ENCODE measurements around the gene FRMD3.

The FRMD3 gene

GRCh38 chr9:83489961-83490360, 48.2 kb downstream of the FRMD3 start:
- H3K4me3 ChIP-seq (ENCODE audit: low read length), result no peak overlapping the region
- H3K9ac ChIP-seq (ENCODE audit: low read length), result no peak overlapping the region
- no peaks in the 10 kb centered on the region for H3K4me1 ChIP-seq (ENCODE audit: control insufficient read depth, insufficient read depth, low read length)
- no peaks in the 10 kb centered on the region for H3K9me3 ChIP-seq (ENCODE audit: control insufficient read depth, low read length)
- H3K27me3 ChIP-seq (ENCODE audit: control insufficient read depth, insufficient read depth, low read length), result no peaks in the 10 kb centered on the region
- no peaks in the 10 kb centered on the region for H3K36me3 ChIP-seq (ENCODE audit: control insufficient read depth, insufficient read depth, low read length)

DNA sequence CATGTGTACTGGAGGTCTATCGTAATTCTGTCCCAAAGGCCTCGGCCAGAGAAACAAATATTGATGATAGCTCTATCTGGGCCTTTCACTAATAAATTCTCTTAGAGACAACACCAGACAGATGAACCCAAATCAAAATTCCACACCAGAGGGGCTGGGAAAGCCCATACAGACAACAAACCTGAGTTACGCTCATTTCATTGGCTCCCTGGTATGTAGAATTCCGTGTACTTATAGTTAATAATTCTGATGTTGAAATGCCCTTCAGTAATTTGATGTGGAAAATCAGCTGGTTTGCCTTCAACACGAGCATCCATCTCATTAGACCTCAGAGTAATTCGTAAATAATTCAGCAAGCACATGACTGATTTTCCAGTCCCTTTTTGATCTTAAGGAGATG, 53.2 kb downstream of the FRMD3 start:
- Histone ChIP-seq H3K36me3 (ENCODE audit: control insufficient read depth, insufficient read depth, low read length) (no peaks in the 10 kb centered on the region), H3K9me3 (ENCODE audit: control insufficient read depth, low read length) (no peaks in the 10 kb centered on the region), H3K27me3 (ENCODE audit: control insufficient read depth, insufficient read depth, low read length) (no peaks in the 10 kb centered on the region), H3K9ac (ENCODE audit: low read length) (no peak overlapping the region), H3K4me3 (ENCODE audit: low read length) (no peak overlapping the region), H3K4me1 (ENCODE audit: control insufficient read depth, insufficient read depth, low read length) (no peaks in the 10 kb centered on the region)

GRCh38 chr9:83483223-83483622, 55.0 kb downstream of the FRMD3 start:
- H3K27me3 ChIP-seq (ENCODE audit: control insufficient read depth, insufficient read depth, low read length), result no peaks in the 10 kb centered on the region
- no peaks in the 10 kb centered on the region for H3K4me1 ChIP-seq (ENCODE audit: control insufficient read depth, insufficient read depth, low read length)
- H3K36me3 ChIP-seq (ENCODE audit: control insufficient read depth, insufficient read depth, low read length), result no peaks in the 10 kb centered on the region

DNA sequence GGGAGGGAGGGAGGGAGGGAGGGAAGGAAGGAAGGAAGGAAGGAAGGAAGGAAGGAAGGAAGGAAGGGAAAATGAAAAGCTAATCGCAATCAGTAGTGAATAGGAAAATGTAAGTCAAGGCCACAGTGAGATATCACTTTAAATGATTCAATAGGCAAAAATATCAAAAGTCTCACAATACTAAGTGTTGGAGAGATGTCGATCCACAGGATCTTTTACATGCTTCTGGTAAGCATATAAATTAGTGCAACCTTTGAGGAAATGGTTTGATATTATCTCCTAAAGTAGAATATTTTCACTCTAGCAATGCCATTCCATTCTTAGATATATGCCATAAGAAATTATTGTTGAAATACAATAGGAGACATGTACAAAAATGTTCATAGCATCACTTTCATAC, 58.4 kb downstream of the FRMD3 start:
- Histone ChIP-seq H3K36me3 (ENCODE audit: control insufficient read depth, insufficient read depth, low read length) (no peaks in the 10 kb centered on the region), H3K27me3 (ENCODE audit: control insufficient read depth, insufficient read depth, low read length) (no peaks in the 10 kb centered on the region), H3K4me3 (ENCODE audit: low read length) (no peak overlapping the region), H3K4me1 (ENCODE audit: control insufficient read depth, insufficient read depth, low read length) (peaks cover 2% of the 10 kb centered on the region), H3K9me3 (ENCODE audit: control insufficient read depth, low read length) (no peaks in the 10 kb centered on the region), H3K9ac (ENCODE audit: low read length) (no peak overlapping the region)

More at GRCh38 chr9:83483223-83483622, 55.0 kb downstream of the FRMD3 start:
- Histone ChIP-seq H3K9me3 (ENCODE audit: control insufficient read depth, low read length) (no peaks in the 10 kb centered on the region), H3K9ac (ENCODE audit: low read length) (no peak overlapping the region), H3K4me3 (ENCODE audit: low read length) (no peak overlapping the region)

- H3K9ac ChIP-seq (ENCODE audit: low read length), result no peak overlapping the region
Measured at GRCh38 chr9:83477571-83477970, 60.6 kb downstream of the FRMD3 start.

DNA sequence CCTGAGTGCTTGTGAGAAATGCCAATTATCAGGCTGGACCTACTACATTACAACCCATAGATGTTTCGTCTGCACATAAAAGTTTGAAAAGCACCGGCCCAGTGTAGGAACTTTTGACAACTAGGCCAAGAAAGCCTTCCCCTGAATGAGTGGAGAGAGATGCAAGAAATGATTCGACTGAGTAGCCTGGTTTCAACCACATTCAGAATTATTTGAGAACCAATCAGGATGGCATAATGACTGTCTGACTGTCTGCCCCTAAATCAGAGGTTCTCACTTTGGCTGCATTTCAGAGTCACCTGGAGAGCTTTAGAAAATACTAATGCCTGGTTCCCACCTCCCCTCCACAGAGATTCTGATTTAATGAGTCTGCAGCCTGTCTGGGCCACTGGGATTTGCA, 61.1 kb downstream of the FRMD3 start:
- no peaks in the 10 kb centered on the region for H3K36me3 ChIP-seq (ENCODE audit: control insufficient read depth, insufficient read depth, low read length)
- no peak overlapping the region for H3K9ac ChIP-seq (ENCODE audit: low read length)
- H3K27me3 ChIP-seq (ENCODE audit: control insufficient read depth, insufficient read depth, low read length), result no peaks in the 10 kb centered on the region
- H3K4me3 ChIP-seq (ENCODE audit: low read length), result no peak overlapping the region
- H3K4me1 ChIP-seq (ENCODE audit: control insufficient read depth, insufficient read depth, low read length), result peaks cover 13% of the 10 kb centered on the region
- H3K9me3 ChIP-seq (ENCODE audit: control insufficient read depth, low read length), result no peaks in the 10 kb centered on the region

More at GRCh38 chr9:83477571-83477970, 60.6 kb downstream of the FRMD3 start:
- Histone ChIP-seq H3K4me1 (ENCODE audit: control insufficient read depth, insufficient read depth, low read length) (peaks cover 13% of the 10 kb centered on the region), H3K27me3 (ENCODE audit: control insufficient read depth, insufficient read depth, low read length) (no peaks in the 10 kb centered on the region), H3K9me3 (ENCODE audit: control insufficient read depth, low read length) (no peaks in the 10 kb centered on the region), H3K36me3 (ENCODE audit: control insufficient read depth, insufficient read depth, low read length) (no peaks in the 10 kb centered on the region), H3K4me3 (ENCODE audit: low read length) (no peak overlapping the region)

DNA sequence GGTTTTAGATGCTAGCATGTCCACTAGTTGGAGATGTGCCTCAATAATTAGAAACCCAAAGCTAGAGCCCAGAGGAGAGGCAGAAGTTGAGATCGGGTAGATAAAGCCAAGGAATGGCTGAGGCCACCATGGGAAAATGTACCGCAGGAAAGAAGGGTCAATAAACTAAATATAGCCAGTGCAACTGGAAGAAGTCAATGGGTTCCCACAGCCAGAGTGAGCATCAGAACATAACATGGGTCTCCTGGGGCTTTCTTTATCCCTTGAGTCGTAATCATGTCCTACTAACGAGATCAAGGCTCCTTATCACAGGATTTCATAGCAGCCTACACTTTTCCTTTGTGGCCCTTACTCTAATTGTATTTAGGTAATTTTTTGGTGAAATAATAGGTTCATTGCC, 61.7 kb downstream of the FRMD3 start:
- no peaks in the 10 kb centered on the region for H3K36me3 ChIP-seq (ENCODE audit: control insufficient read depth, insufficient read depth, low read length)
- H3K9ac ChIP-seq (ENCODE audit: low read length), result no peak overlapping the region
- no peaks in the 10 kb centered on the region for H3K9me3 ChIP-seq (ENCODE audit: control insufficient read depth, low read length)
- no peak overlapping the region for H3K4me3 ChIP-seq (ENCODE audit: low read length)
- no peaks in the 10 kb centered on the region for H3K27me3 ChIP-seq (ENCODE audit: control insufficient read depth, insufficient read depth, low read length)
- H3K4me1 ChIP-seq (ENCODE audit: control insufficient read depth, insufficient read depth, low read length), result peaks cover 19% of the 10 kb centered on the region

DNA sequence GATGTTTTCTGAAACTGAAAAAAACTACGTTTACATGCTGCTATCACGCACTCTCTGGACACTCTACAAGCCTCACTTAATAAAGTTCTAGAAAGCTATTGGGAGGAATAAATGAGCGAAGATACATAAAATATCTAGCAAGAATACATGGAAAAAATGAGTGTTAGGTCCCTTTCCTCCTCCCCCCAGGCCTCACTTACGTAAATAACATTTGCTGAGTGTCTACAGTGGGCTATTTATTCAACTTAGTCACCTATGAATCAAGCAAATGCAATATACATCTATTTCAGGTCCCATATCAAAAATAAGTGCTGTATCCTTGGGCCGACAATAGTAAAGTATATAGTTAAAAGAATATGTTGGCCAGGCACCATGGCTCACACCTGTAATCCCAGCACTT, 62.5 kb downstream of the FRMD3 start:
- Histone ChIP-seq H3K36me3 (ENCODE audit: control insufficient read depth, insufficient read depth, low read length) (no peaks in the 10 kb centered on the region), H3K4me3 (ENCODE audit: low read length) (no peak overlapping the region), H3K27me3 (ENCODE audit: control insufficient read depth, insufficient read depth, low read length) (no peaks in the 10 kb centered on the region), H3K9me3 (ENCODE audit: control insufficient read depth, low read length) (no peaks in the 10 kb centered on the region), H3K4me1 (ENCODE audit: control insufficient read depth, insufficient read depth, low read length) (peaks cover 26% of the 10 kb centered on the region), H3K9ac (ENCODE audit: low read length) (no peak overlapping the region)

DNA sequence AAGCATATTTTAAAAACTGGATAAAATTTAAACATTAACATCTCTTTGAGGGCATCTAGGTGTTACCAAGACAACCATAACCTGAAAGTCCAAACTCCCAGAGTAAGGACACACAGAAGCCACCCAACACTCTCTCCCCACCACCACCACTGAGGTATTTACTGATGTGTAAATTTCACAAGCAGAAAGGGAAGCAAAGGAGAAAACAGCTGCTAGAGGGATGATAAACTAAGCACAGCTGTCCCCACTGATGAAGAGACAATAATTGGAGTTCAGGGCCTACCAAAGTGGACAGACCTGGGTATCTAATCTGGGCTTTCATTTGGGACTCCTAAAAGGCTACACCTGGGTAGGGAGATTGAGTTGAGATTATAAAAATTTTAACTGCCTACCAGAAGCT, 63.6 kb downstream of the FRMD3 start:
- H3K9me3 ChIP-seq (ENCODE audit: control insufficient read depth, low read length), result no peaks in the 10 kb centered on the region
- H3K27me3 ChIP-seq (ENCODE audit: control insufficient read depth, insufficient read depth, low read length), result no peaks in the 10 kb centered on the region
- peaks cover 26% of the 10 kb centered on the region for H3K4me1 ChIP-seq (ENCODE audit: control insufficient read depth, insufficient read depth, low read length)
- H3K9ac ChIP-seq (ENCODE audit: low read length), result no peak overlapping the region
- H3K4me3 ChIP-seq (ENCODE audit: low read length), result no peak overlapping the region
- H3K36me3 ChIP-seq (ENCODE audit: control insufficient read depth, insufficient read depth, low read length), result no peaks in the 10 kb centered on the region

DNA sequence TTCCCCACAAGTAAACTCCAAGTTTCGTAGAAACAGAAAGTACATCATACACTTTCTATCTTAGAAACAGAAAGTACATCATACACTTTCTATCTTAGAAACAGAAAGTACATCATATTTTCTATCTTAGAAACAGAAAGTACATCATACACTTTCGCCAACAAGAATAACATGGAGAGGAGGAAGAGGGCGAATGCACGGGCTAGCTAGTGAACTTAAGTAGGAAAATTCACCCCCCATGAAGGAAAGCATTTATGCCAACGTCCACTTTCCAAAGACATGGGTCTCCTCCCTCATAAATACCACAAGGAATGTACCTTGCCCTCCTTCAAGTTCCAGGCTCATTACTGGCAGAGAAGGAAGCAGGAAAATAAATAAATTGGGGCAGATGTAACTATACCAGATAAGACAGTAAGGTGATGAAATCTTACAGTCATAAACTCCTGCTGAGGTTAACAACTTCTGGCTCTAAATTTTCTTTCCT, 64.7 kb downstream of the FRMD3 start:
- Histone ChIP-seq H3K4me3 (ENCODE audit: low read length) (no peak overlapping the region), H3K36me3 (ENCODE audit: control insufficient read depth, insufficient read depth, low read length) (no peaks in the 10 kb centered on the region), H3K4me1 (ENCODE audit: control insufficient read depth, insufficient read depth, low read length) (peaks cover 26% of the 10 kb centered on the region), H3K27me3 (ENCODE audit: control insufficient read depth, insufficient read depth, low read length) (no peaks in the 10 kb centered on the region), H3K9ac (ENCODE audit: low read length) (no peak overlapping the region), H3K9me3 (ENCODE audit: control insufficient read depth, low read length) (no peaks in the 10 kb centered on the region)

DNA sequence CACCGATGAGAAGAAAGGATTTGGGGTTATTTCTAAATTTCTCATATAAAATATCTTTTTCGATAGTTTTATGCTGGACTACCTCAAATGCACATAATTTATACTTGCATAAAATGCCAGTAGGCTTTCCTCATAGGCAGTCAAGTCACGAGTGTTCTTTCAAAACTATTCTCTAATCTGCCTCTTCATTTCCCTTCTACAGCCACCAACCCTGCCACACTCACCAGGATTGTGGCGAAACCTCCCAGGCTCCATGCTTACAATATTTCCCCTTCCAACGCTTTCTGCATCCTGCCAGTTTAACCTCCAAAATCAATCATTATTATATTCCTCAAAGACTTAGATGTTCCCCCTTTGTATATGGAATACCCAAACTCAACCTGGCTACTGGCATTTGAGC, 65.4 kb downstream of the FRMD3 start:
- no peak overlapping the region for H3K4me3 ChIP-seq (ENCODE audit: low read length)
- H3K4me1 ChIP-seq (ENCODE audit: control insufficient read depth, insufficient read depth, low read length), result peaks cover 26% of the 10 kb centered on the region
- no peaks in the 10 kb centered on the region for H3K36me3 ChIP-seq (ENCODE audit: control insufficient read depth, insufficient read depth, low read length)
- H3K27me3 ChIP-seq (ENCODE audit: control insufficient read depth, insufficient read depth, low read length), result no peaks in the 10 kb centered on the region
- no peaks in the 10 kb centered on the region for H3K9me3 ChIP-seq (ENCODE audit: control insufficient read depth, low read length)
- H3K9ac ChIP-seq (ENCODE audit: low read length), result no peak overlapping the region

GRCh38 chr9:83472221-83472665, 66.0 kb downstream of the FRMD3 start:
- no peak overlapping the region for H3K4me3 ChIP-seq (ENCODE audit: low read length)

DNA sequence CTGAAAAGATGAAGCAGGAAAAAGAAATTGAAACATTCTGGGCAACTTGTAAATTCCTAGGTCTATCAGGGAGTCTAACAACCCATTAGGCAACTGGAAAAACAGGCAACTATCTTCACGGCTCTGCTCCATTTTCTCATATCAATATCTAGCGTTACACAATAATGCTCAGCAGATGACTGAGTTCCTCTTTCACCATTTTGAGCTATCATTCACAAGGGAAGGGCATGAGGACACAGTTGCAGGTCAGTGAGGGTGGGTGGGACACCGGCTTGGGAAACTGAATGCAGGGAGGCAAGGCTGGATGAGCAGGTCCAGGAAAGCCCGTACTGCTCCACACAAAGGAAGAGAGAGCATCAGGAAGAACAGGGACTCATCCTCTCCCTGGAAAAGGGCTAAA, 67.0 kb downstream of the FRMD3 start:
- H3K4me1 ChIP-seq (ENCODE audit: control insufficient read depth, insufficient read depth, low read length), result peaks cover 26% of the 10 kb centered on the region
- H3K4me3 ChIP-seq (ENCODE audit: low read length), result no peak overlapping the region
- H3K9ac ChIP-seq (ENCODE audit: low read length), result no peak overlapping the region
- H3K27me3 ChIP-seq (ENCODE audit: control insufficient read depth, insufficient read depth, low read length), result no peaks in the 10 kb centered on the region
- H3K9me3 ChIP-seq (ENCODE audit: control insufficient read depth, low read length), result no peaks in the 10 kb centered on the region
- H3K36me3 ChIP-seq (ENCODE audit: control insufficient read depth, insufficient read depth, low read length), result no peaks in the 10 kb centered on the region

More at GRCh38 chr9:83472221-83472665, 66.0 kb downstream of the FRMD3 start:
- H3K9ac ChIP-seq (ENCODE audit: low read length), result no peak overlapping the region
- no peaks in the 10 kb centered on the region for H3K9me3 ChIP-seq (ENCODE audit: control insufficient read depth, low read length)
- H3K4me1 ChIP-seq (ENCODE audit: control insufficient read depth, insufficient read depth, low read length), result peaks cover 26% of the 10 kb centered on the region
- no peaks in the 10 kb centered on the region for H3K36me3 ChIP-seq (ENCODE audit: control insufficient read depth, insufficient read depth, low read length)
- H3K27me3 ChIP-seq (ENCODE audit: control insufficient read depth, insufficient read depth, low read length), result no peaks in the 10 kb centered on the region

Measured in mucosa of stomach (tissue), 1 donor.